NCI-H226 (cell line): Measurements from ENCODE around the gene PLAC8.
A peak's percentile ranks its signal among the peaks of the same experiment; 100 is the strongest.
"Not testable (repeated sequence)": the region's sequence is repeated elsewhere in the genome, so short reads cannot be mapped to it uniquely, and the experiment has no call there.

Source experiments
- DNase-seq: peaks from one replicate; pipeline ENCODE4 v3.0.0-alpha.2; 2015

Gene PLAC8

DNA sequence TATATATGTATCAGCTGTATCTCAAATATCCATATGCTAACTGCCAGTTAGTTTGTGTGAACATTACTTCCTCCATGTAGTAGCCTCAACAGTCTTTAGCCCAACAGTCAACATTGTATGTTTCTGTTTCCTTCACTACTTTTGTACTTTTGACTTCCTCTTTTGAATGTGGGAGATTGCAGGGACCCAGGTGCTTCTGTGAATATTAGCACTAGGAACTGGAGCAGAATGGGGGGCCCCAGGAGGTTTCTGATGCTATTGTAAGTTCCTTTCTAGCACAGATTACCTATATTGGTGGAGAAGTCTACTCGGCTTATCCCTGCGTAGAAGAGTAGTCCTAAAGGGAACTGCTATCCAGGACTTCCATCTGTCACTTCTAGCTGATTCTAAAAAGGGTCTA lies 2.3 kb downstream of the PLAC8 start:
- no peak for DNase-seq

DNA sequence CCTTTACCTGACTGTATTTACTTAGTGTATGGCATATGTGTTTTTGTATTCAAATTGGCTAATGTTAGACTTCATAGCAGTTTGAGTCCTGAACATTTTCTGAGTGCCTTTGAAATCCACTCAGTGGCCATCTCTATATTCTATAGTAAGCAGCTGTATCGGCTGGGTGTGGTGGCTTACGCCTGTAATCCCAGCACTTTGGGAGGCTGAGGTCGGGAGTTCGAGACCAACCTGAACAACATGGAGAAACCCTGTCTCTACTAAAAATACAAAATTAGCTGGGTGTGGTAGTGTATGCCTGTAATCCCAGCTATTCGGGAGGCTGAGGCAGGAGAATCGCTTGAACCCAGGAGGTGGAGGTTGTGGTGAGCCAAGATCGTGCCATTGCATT lies 2.8 kb downstream of the PLAC8 start:
- DNase-seq, result not testable (repeated sequence)

DNA sequence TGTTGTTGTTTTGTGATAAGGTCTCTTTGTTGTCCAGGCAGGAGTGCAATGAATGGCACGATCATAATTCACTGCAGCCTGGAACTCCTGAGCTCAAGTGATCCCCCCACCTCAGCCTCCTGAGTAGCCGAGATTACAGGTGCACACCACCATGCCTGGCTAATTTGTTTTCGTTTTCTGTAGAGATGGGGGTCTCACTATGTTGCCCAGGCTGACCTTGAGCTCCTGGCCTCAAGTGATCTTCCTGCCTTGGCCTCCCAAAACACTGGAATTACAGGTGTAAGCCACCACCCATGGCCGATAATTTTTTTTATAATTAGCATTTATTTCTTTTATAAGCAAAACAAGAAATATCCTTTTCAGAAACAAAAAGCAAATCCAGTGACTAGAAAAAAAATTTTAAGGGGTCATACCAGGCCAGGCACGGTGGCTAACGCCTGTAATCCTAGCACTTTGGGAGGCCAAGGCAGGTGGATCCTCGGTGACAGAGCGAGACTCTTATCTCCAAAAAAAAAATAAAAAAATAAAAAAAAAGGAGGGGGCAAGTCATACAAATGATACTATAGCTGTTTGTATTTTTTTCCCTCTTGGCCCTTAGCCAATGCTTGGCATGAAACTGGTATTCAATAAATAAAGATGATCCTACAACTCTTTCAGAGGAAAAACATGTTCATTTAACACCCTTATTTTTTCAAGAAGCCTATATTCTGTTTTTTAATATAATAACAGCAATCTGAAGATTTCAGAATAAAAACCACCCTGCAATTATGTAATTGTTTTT lies 3.4 kb downstream of the PLAC8 start:
- DNase-seq, result no peak

DNA sequence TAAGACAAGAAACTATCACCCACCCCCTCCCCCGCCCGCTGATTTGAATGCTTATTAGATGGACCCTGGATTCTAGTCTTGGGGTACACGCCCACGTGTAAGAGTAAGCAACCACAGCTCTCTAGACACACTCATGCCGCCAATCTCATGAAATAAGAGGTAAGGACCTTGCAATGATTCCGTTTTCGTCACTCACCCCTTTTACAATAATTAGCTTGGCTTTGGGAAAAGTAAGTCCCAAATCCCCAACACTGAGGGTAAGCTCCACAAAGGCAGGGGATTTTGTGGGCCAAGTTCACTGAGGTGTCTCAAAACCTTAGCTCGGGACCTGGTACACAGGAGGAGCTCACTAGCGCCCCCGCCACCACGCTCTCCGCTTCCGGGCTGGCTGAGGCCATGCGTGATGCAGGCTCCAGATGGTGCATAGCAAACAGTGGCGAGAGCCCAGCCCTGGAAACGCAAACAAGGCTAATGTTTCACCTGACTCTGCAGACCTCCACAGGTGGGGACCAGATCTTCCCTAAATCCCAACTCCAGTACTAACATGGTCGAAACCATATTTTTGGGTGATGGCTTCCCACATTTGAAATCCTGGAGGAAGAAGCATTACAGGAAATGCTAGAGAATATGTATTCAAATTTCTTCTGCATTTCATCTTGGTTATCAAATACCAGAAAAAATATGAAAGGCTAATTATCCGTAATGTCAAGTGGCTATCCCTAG lies 4.1 kb downstream of the PLAC8 start:
- peak; percentile 68 for DNase-seq

DNA sequence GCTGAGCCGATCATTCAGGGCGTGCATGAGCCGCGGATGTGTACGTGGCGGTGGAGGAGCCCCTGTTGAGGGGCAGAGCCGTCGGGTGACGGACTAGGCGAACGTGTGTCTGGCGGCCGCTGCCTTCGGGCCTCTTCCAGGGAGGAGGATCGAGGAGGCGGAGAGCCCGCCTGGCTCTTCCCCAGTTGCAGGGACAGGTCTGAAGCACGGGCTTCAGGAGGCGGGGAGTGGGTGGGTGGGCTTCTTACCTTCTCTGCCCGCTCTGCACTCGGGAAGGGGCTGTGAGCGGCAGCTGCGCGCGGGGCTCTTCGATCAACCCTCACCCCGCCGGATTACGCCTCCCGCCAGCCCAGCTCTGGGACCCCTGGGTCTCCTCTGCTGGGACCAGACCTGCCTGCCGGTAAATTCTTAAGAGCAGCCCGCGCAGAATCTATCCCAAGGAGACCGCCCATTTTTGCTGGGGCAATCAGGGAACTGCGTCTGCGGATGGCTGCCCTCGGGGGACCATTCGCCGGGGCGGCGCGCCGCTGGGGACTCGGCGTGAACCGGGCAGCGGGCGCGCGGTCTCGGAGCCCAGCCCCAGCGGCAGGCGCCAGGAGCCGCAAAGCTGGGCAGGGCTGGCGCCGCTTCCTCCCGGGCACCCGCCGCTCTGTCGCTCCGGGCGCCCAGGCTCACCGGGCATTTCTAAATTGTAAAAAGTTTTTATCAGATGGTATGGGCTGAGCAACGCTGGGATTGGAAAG lies 4.9 kb downstream of the PLAC8 start:
- DNase-seq, result no peak

DNA sequence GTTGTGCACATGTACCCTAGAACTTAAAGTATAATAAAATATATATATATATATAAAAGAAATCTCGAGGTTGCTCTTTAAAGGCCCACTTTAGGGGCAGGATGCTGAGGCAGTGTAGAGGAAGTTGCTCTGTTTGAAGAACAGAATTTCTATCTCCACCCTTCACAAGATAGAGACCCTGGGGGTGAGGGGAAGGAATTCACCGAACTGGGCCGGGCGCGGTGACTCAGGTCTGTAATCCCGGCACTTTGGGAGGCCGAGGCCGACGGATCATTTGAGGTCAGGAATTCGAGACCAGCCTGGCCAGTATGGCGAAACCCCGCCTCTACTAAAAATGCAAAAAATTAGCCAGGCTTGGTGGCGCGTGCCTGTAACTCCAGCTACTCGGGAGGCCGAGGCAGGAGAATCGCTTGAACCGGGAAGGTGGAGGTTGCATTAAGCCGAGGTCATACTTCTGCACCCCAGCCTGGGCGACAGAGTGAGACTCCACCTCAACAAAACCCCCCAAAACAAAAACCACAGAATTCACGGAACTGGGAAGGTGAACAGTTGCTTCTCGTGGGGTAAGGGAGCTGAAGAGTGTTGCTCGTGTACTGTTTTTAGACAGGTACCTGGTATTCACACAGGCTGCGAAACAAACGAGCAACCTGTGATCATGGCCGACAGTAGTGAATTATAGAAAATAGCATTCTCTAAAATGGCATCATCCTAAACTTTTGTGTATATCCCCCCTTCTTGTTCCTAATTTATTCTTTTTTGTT lies 6.2 kb downstream of the PLAC8 start:
- DNase-seq, result no peak

DNA sequence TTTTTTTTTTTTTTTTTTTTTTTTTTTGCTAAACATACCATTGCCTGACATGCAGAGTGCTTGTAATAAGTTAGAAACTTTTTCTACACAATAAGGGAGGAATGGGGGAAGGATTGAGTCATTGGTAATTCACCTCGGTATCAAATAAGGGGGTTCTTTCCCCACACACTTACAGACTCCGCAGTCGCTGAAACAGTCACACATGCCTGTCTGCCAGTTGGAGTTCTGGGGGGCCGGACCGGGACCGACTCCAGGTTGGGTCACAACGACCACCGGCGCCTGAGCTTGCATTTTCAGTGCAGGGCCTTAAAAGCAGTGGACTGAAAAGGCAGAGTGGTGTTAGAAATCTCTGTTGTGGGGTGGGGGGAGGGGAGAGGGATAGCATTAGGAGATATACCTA lies 6.9 kb downstream of the PLAC8 start:
- no peak for DNase-seq

DNA sequence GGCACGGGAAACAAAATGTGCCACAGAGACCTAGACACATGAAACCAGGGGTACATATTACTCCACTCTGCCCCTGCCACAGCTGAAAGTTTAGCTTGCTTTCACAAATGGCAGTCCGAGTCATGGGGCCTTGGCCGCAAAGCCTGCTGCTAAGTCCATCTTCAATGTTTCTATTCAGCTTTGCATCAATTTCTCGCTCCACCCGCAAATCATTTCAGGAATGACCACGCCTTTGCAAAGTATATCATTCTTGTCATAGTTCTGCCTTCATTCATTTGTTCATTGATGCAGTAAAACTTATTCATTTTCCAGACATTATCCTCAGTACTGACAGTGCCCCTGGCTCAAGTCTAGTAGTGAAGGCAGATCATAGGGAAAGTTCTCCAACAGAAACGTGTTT lies 9.5 kb downstream of the PLAC8 start:
- DNase-seq, result no peak

DNA sequence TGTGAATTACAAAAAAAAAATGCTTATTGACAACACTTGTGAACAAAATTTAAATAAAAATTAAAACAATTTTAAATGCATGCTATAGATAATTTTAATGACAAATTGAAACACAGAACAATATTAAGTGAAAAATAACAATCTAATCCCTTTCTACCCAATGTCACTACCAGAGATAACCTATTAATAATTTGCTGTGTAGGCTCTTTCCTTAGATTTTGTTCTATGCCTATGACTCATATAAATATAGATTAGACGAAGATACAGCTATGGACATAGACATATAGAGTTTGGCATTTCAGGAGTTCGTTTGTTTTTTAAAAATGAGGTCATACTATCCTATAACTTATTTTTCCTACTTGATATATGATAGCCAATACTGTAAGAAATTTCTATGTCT lies 18.1 kb downstream of the PLAC8 start:
- no peak for DNase-seq

DNA sequence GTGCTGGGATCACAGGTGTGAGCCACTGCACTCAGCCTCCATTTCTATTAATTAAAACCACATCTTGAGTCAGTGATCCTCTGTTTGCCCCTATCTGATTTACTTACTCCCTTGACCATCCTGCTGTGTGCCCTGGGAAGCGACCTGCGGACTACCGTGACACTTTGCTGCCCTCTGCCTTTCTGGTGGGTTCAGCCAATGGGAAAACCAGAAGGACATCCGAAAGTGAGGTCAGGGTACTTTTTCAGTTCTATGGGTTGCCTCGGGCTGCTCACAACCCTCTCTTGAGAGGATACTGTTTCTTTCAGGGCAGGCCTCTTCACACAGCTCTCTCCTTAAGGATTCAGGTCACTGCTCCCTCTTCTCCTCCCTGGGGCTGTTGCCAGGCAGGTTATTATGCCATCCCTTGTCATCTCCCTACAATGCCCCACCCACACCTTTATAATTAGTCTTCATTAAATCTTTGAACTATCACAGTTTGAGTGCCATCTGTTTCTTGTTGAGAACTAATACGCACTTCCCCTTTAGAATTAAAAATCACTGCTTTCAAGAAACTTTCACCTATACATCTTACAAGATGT lies 21.4 kb downstream of the PLAC8 start:
- DNase-seq, result no peak

DNA sequence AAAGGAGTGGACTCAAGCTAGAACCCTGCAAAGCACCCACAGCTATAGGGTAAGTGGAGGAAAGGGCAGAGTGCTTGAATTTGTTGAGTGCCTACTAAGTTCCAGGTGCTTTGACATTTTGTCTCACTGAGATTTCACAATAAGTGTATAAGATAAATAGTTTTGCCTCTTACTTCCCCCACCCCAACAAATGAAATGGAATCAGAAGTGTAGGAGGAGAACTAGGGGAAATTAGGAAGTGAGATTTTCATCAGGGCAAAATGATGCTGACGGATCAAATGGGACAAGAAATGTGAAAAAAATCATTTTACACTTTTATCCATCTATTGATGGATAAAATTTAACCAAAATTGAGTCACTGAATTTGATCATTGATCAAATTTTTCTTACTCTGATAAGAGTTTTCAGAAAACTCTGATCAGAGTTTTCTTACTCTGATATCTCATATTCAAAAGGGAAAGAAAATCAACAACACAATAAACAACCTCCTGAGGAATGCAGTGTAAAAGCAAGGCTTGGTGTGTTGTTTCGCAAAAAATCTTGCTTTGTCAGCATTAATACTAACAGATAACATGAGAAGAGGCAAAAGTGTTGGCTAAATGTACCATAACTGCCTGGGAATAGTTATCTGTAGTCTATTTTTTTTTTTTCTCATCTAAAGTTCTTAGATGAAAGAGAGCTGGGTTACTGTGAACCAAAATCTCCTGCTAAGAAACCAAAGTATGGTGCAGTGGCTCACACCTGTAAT lies 24.9 kb downstream of the PLAC8 start:
- DNase-seq, result no peak

DNA sequence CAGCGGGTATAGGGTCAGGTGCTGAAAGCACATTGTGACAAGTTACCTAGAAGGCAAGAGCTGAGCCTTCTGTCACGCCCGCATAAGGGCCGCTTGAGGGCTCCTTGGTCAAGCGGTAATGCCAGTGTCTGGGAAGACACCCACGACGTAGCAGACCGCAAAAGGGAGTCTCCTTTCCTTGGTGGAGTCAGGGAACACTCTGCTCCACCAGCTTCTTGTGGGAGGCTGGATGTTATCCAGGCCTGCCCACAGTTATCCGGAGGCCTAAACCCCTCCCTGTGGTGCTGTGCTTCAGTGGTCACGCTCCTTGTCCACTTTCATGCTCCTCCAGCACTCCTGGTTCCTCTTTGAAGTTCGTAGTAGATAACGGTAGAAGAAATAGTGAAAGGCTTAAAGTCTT lies 29.6 kb downstream of the PLAC8 start:
- not testable (repeated sequence) for DNase-seq

DNA sequence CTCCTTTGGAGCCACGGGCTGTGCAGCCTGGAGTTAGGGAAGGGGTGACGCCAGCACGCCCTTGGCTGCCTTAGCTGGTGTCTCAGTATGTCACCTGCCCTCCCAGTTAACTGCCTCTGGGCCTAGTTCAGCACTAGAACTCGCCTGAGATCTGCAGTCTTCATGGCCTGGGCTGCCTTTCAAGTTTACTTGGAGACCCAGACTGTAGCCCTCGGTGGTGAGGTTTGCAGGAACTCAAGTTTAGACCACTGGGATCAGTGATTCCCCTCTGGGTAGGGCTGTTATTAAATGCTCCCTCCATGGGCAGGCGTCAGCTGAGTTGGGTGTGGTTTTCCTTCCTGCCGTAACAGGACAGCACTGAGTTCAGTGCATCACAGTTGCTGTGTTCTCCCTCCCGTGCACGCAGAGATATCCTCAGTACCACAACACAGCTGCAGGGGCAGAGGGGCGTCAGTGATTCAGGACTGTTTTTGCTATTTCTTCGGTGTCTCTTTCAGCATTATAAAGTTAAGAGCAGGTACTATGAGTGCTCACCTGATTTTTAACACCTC lies 30.5 kb downstream of the PLAC8 start:
- DNase-seq, result no peak

DNA sequence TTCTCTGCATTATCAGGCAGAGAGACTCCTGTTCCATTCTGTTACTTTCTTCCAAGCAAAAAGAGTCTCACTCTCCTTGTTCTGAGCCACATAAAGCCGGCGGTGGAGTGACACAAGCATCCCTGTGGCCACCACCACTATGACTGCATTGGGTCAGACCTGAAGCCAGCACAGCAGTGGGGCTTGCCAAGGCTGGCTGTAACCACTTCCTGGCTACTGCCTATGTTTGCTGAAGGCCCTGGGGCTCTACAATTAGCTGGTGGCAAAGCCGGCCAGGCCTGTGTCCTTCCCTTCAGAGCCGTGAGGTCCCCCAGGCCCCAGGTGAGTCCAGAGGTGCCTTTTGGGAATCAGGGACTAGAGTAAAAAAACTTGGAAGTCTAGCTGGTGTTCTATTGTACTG lies 31.8 kb downstream of the PLAC8 start:
- no peak for DNase-seq

DNA sequence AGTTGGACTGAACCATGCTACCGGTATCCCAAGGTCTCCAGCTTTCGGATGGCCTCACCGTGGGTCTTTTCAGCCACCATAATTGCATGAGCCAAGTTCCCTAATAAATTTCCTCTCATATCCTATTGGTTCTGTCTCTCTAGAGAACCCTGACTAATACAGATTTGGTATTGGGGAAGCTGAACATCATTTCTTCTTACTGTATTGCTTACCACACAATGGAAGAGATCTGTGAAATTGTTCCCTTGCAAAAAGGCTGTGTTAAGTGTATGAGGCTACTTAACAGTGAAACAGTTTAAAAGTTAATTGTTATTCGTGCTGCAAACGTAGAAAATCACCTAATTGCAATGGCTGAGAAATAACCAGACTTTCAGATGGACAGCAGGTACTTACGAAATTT lies 34.0 kb downstream of the PLAC8 start:
- no peak for DNase-seq

DNA sequence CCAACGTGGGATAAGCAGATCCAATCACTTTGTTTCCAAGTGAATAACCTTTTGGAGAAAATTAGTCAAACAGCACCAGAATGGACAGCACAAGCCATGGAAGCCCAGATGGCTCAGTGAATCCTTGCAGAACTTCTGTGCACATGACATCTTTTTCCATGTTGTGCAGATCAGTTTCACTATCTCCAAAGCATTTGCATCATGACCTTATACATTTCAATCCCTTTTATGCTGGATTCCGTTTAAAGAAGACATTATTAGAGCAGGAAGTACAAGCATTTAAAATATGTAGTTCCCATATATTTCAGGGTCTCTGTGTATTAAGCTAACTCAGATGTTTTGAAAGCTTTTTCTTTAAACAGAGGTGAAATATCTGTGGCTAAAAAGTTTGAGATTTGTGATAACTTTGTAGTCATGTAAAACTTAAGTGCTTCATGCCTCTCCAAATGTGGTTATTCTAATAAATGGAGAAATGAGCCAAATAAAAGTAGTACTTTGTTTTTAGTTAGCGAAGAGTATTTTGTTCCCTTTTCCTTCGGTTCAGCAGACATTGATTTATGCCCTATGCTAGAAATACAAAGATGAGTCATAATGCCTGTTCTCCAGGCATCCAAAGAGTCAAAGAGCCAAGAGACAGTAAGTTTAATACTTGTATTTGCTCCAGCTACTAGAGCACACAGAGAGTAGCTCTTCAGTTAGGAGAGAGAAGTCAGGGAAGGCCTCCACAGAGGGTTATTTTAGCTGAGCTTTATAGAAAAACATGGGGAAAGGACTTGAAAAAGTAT lies 39.0 kb downstream of the PLAC8 start:
- peak; percentile 45 for DNase-seq

DNA sequence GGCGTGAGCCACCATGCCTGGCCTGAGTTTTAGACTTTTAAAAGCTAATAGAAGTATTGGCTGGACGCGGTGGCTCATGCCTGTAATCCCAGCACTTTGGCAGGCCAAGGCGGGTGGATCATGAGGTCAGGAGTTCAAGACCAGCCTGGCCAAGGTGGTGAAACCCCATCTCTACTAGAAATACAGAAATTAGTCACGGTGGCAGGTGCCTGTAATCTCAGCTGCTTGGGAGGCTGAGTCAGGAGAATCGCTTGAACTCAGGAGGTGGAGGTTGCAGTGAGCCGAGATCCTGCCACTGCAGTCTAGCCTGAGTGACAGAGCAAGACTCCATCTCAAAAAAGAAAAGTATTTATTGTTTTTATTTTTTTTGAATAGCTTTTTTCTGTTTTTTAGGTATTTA lies 39.7 kb downstream of the PLAC8 start:
- not testable (repeated sequence) for DNase-seq

DNA sequence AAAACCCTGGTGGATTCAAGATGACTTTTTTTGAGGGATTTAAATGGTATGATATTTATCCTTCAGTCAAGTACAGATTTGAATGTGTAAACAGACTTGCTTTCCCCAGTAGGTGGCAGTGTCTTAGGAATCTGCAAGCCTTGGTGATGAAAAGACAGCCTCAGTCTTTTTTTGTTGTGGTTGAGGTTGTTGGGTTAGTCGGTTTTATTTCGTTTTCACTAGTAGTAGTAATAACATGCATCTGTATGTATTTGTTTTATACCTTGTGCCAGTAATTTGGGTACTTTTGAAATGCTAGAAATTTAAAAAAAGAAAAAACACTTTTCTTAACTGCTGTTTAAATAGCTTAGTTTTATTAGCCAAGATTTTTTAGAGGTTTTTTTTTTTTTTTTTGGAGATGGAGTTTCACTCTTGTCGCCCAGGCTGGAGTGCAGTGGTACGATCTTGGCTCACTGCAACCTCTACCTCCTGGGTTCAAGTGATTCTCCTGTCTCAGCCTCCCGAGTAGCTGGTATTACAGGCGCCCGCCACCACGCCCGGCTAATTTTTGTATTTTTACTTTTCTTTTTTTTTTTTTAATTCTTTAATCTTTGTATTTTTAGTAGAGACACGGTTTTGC lies 40.3 kb downstream of the PLAC8 start:
- DNase-seq, result peak; percentile 10

DNA sequence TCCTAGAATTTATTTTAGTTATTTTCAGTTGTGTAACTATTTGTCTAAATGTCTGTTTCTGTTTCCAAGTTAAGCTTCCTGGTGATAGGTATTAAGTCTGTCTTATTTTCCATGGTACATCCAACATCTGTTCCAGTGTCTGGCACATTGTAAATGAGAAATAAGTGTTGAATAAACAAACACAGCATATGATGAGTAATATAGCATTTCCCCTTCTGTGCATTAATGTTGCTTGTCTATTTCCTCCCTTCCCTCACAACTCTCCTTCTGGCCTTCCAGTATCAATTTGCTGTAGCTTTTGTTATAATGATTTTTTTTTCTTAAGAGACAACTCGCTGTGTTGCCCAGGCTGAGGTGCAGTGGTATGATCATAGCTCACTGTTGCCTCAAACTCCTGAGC lies 43.4 kb downstream of the PLAC8 start:
- DNase-seq, result no peak

DNA sequence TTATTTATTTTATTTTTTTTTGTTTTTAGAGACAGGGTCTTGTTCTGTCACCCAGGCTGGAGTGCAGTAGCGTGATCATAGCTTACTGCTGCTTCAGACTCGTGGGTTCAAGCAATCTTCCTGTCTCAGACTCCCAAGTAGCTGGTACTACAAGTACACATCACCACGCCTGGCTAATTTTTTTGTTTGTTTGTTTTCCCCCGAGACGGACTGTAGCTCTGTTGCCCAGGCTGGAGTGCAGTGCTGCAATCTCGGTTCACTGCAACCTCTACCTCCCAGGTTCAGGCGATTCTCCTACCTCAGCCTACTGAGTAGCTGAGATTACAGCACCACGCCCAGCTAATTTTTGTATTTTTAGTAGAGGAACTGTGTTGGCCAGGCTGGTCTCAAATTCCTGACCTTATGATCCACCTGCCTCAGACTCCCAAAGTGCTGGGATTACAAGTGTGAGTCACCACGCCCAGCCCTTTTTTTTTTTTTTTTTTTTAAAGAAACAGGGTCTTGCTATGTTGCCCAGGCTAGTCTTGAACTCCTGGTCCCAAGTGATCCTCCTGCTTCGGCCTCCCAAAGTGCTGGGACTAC lies 47.4 kb downstream of the PLAC8 start:
- peak; percentile 16 for DNase-seq
